IMR-90 (cell line): ENCODE measurements around the gene CACNA2D3. TPM values are rescaled to one million over a fixed set of nuclear protein-coding genes. Genes with fewer than 3 reads are reported as not detected.
A peak's percentile ranks its signal among the peaks of the same experiment; 100 is the strongest.

Source experiments
- ATAC-seq: fragments of 200-7000 bp; cut with Tn5 transposase; 2 replicates; pipeline ENCODE4 v1.9.1; 2020; ENCODE audit warnings: low read depth, mild to moderate bottlenecking, moderate library complexity
- BruUV-seq: library from RNA; stranded (reverse); fragments of 400-500 nt; replicated peaks from 2 replicates; lab custom pipeline; 2021; lab: Mats Ljungman, UMichigan
- CTCF ChIA-PET: fragments of 300-600 bp; formaldehyde crosslinking; extraction: SDS; loops from one replicate; lab custom pipeline; 2021; ENCODE audit warnings: antibody characterized with exemption; lab: Yijun Ruan, JAX
- POLR2A ChIA-PET: fragments of 300-600 bp; sonication (Branson Sonifier 250); formaldehyde crosslinking; loops from one replicate; lab custom pipeline; 2022; ENCODE audit warnings: antibody characterized with exemption; ENCODE audit not compliant: unreplicated experiment; lab: Charles Lee
- DNase-seq: peaks from one replicate; pipeline ENCODE4 v3.0.0; 2013
- H2AFZ ChIP-seq: replicated peaks from 2 replicates; pipeline ENCODE3; 2013; ENCODE audit warnings: low read length, mild to moderate bottlenecking; ENCODE audit not compliant: poor library complexity
- H2AK5ac ChIP-seq: 2 replicates; pipeline ENCODE4 v1.6.1; 2013; ENCODE audit warnings: low read depth, low read length, inconsistent platforms
- H2AK9ac ChIP-seq: replicated peaks from 2 replicates; pipeline ENCODE3; 2013; ENCODE audit warnings: mild to moderate bottlenecking, low read depth, low read length, moderate library complexity; ENCODE audit not compliant: poor library complexity
- H2BK120ac ChIP-seq: 2 replicates; pipeline ENCODE4 v1.6.1; 2013; ENCODE audit warnings: low read depth, low read length, inconsistent platforms
- H2BK15ac ChIP-seq: 3 replicates; pipeline ENCODE4 v1.6.1; 2013; ENCODE audit warnings: low read depth, low read length, inconsistent platforms
- H2BK20ac ChIP-seq: 2 replicates; pipeline ENCODE4 v1.6.1; 2013; ENCODE audit warnings: low read depth, mild to moderate bottlenecking, inconsistent platforms, low read length, moderate library complexity
- H2BK5ac ChIP-seq: 2 replicates; pipeline ENCODE4 v1.6.1; 2013; ENCODE audit warnings: mild to moderate bottlenecking, low read depth, low read length, inconsistent platforms; ENCODE audit not compliant: poor library complexity, severe bottlenecking
- H3K14ac ChIP-seq: replicated peaks from 2 replicates; pipeline ENCODE4 v1.6.1; 2013; ENCODE audit warnings: low read depth, low read length, inconsistent platforms
- H3K18ac ChIP-seq: 2 replicates; pipeline ENCODE4 v1.6.1; 2013; ENCODE audit warnings: low read depth, low read length, control low read depth
- H3K23ac ChIP-seq: 2 replicates; pipeline ENCODE4 v1.6.1; 2013; ENCODE audit warnings: low read depth, low read length, inconsistent platforms
- H3K27ac ChIP-seq: 2 replicates; pipeline ENCODE4 v1.5.1; 2013; ENCODE audit warnings: mild to moderate bottlenecking, control low read depth, low read length; ENCODE audit not compliant: insufficient read depth
- H3K27me3 ChIP-seq: 2 replicates; pipeline ENCODE4 v1.6.1; 2013; ENCODE audit warnings: low read length; ENCODE audit not compliant: control insufficient read depth, insufficient read depth
- H3K36me3 ChIP-seq: 2 replicates; pipeline ENCODE4 v1.6.1; 2013; ENCODE audit warnings: low read length, mixed read lengths; ENCODE audit not compliant: control insufficient read depth, insufficient read depth
- H3K4ac ChIP-seq: 2 replicates; pipeline ENCODE4 v1.6.1; 2013; ENCODE audit warnings: low read depth, low read length, inconsistent platforms
- H3K4me1 ChIP-seq: 2 replicates; pipeline ENCODE4 v1.6.1; 2013; ENCODE audit warnings: low read length, mixed read lengths; ENCODE audit not compliant: control insufficient read depth, insufficient read depth
- H3K4me2 ChIP-seq: 2 replicates; pipeline ENCODE4 v1.6.1; 2013; ENCODE audit warnings: low read depth, mild to moderate bottlenecking, control low read depth, low read length, moderate library complexity
- H3K4me3 ChIP-seq: 2 replicates; pipeline ENCODE4 v1.5.1; 2013; ENCODE audit warnings: low read depth, mild to moderate bottlenecking, control low read depth, low read length, moderate library complexity; ENCODE audit not compliant: insufficient read depth
- H3K56ac ChIP-seq: 2 replicates; pipeline ENCODE4 v1.6.1; 2013; ENCODE audit warnings: low read length, inconsistent platforms; ENCODE audit not compliant: insufficient read depth; ENCODE audit errors: extremely low read depth
- H3K79me1 ChIP-seq, 2 experiments: 2 replicates each; pipeline ENCODE4 v1.6.1; 2013; ENCODE audit warnings: low read length in 2 of 2, inconsistent platforms in 1 of 2, low read depth in 1 of 2
- H3K9ac ChIP-seq: 2 replicates; pipeline ENCODE4 v1.6.1; 2013; ENCODE audit warnings: low read depth, low read length, control low read depth
- H3K9me1 ChIP-seq: 2 replicates; pipeline ENCODE4 v1.6.1; 2013; ENCODE audit warnings: low read length, inconsistent platforms; ENCODE audit not compliant: insufficient read depth
- H3K9me3 ChIP-seq: 2 replicates; pipeline ENCODE4 v1.6.1; 2013; ENCODE audit warnings: low read length; ENCODE audit not compliant: control insufficient read depth, insufficient read depth
- H4K20me1 ChIP-seq: 2 replicates; pipeline ENCODE4 v1.6.1; 2013; ENCODE audit warnings: low read length, inconsistent platforms; ENCODE audit not compliant: insufficient read depth
- H4K5ac ChIP-seq: 2 replicates; pipeline ENCODE4 v1.6.1; 2013; ENCODE audit warnings: mild to moderate bottlenecking, low read depth, low read length, control low read depth
- H4K8ac ChIP-seq, 2 experiments: 2 replicates each; pipeline ENCODE4 v1.6.1; 2013; ENCODE audit warnings: low read depth in 2 of 2, low read length in 2 of 2, control low read depth in 1 of 2, inconsistent platforms in 1 of 2
- H4K91ac ChIP-seq: 2 replicates; pipeline ENCODE4 v1.6.1; 2013; ENCODE audit warnings: low read depth, low read length, inconsistent platforms; ENCODE audit not compliant: insufficient read depth
- CTCF ChIP-seq: conservative IDR thresholded peaks from 2 replicates; pipeline ENCODE4 v1.5.1; 2012; ENCODE audit warnings: mild to moderate bottlenecking, low read depth, low read length, improper control_type of control experiment
- MAFK ChIP-seq: IDR thresholded peaks from 2 replicates; pipeline ENCODE4 v1.6.1; 2012; ENCODE audit warnings: low read depth, low read length, improper control_type of control experiment
- MXI1 ChIP-seq: IDR thresholded peaks from 2 replicates; pipeline ENCODE4 v1.6.1; 2012; ENCODE audit warnings: low read depth, mild to moderate bottlenecking, low read length, moderate library complexity, borderline replicate concordance
- RAD21 ChIP-seq: IDR thresholded peaks from 2 replicates; pipeline ENCODE4 v1.6.1; 2012; ENCODE audit warnings: low read length, improper control_type of control experiment
- SMC3 ChIP-seq: fragments of 150-350 bp; IDR thresholded peaks from 2 replicates; pipeline ENCODE4 v1.6.1; 2016; ENCODE audit warnings: low read depth, mild to moderate bottlenecking, antibody characterized with exemption, low read length, moderate library complexity
- WGBS, 2 experiments: methylation state at CpG; one replicate each; pipeline versions ENCODE4 v1.1.5 to v1.1.7; 2013; ENCODE audit warnings: missing lambda C conversion rate in 2 of 2; ENCODE audit not compliant: insufficient read length in 1 of 2; ENCODE audit errors: extremely low coverage in 2 of 2; 5-methylcytosine and 5-hydroxymethylcytosine counted together
- dilution Hi-C: fragments of 300-500 bp; cut with HindIII; formaldehyde crosslinking; loops from one replicate; pipeline ENCODE4 v1.14.3; 2018; ENCODE audit warnings: low sequenced_read_pairs; ENCODE audit not compliant: unreplicated experiment
- in situ Hi-C: fragments of 300-500 bp; cut with MboI; formaldehyde crosslinking; loops from 3 replicates; pipeline ENCODE4 v1.14.3; 2019; ENCODE audit warnings: low sequenced_read_pairs, inconsistent platforms, mixed read lengths
- intact Hi-C: fragments of 100-400 bp; cut with micrococcal nuclease; formaldehyde crosslinking; loops from 2 replicates; pipeline ENCODE4 v1.10.0; 2022
- polyA plus RNA-seq, 3 experiments: library from polyadenylated mRNA; depleted of rRNA; stranded (reverse); fragments of >200 nt; gene quantifications; 2 replicates each; pipeline ENCODE4 v1.2.3, GENCODE V29; 2012; ENCODE audit warnings: low replicate concordance in 1 of 3
- total RNA-seq: library from RNA; depleted of rRNA; stranded (reverse); fragments of >200 nt; gene quantifications from 2 replicates; pipeline ENCODE4 v1.2.3, GENCODE V29; 2012
- TF ChIP-seq, protein P1 (sequence below): fragments of 150-350 bp; IDR thresholded peaks from 2 replicates; pipeline ENCODE4 v1.6.1; 2017; ENCODE audit warnings: mild to moderate bottlenecking, antibody characterized with exemption, low read length, low read depth

Gene CACNA2D3
- total and polyA plus RNA-seq, 2 of the 4 experiments (the other 2 are of a cell fraction) = 0.36 to 0.41 TPM

DNA sequence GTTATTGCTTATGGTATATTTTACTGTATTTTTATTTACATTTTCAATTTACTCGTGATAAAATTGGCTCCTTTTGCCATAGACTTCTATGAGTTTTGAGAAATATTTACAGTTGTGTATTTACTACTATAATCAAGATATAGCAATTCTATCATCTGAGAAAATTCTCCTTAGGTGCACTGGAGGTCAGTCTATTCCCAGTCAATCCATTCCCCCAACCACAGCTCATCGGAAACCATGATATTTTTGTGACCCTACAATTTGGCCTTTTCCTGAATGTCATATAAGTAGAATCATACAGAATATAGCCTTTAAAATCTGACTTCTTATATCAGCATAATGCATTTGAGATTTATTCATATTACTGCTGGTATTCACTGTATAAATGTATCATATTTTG lies 920.2 kb downstream of the CACNA2D3 start:
- H3K14ac ChIP-seq = no peak overlapping the region
- TF ChIP-seq, protein P1, sequence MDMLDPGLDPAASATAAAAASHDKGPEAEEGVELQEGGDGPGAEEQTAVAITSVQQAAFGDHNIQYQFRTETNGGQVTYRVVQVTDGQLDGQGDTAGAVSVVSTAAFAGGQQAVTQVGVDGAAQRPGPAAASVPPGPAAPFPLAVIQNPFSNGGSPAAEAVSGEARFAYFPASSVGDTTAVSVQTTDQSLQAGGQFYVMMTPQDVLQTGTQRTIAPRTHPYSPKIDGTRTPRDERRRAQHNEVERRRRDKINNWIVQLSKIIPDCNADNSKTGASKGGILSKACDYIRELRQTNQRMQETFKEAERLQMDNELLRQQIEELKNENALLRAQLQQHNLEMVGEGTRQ = no peak
- TF ChIP-seq MXI1 (no peak), SMC3 (peak; percentile 65), RAD21 (peak; percentile 73), CTCF (peak; percentile 41), MAFK (no peak)
- DNase-seq (peak; percentile 30), ATAC-seq (peak; percentile 40; the same call in 1 of the 2 replicates)
- no peak overlapping the region for H4K5ac ChIP-seq
- H3K4me3 ChIP-seq = no peak overlapping the region
- no peak overlapping the region for H3K56ac ChIP-seq
- H3K36me3 ChIP-seq = no peaks in the 10 kb centered on the region
- H4K20me1 ChIP-seq = no peaks in the 10 kb centered on the region
- H2BK20ac ChIP-seq = no peak overlapping the region
- intact Hi-C loops = loop anchor here (2.0 to 10.0 kb wide), 5 partner anchors 168 to 1002 kb away; no protein-coding TSS in a partner anchor
- no peak overlapping the region for H2BK5ac ChIP-seq
- no TSS peak for BruUV-seq
- no peak overlapping the region for H4K91ac ChIP-seq
- WGBS, 2 experiments = no CpG with 5 or more reads among the region's 2 CpGs
- no peak overlapping the region for H2AK5ac ChIP-seq
- peak overlapping the region in 1 of 2 experiments; percentile 67; a peak in 1 of 4 replicates for H4K8ac ChIP-seq
- H3K18ac ChIP-seq = no peak overlapping the region
- H2AK9ac ChIP-seq = no peak overlapping the region
- H3K4ac ChIP-seq = no peak overlapping the region
- H2BK120ac ChIP-seq = no peak overlapping the region
- H3K4me1 ChIP-seq = no peaks in the 10 kb centered on the region
- CTCF ChIA-PET = no interaction called here
- dilution Hi-C loops = no loop called here
- no peaks in the 10 kb centered on the region for H3K27me3 ChIP-seq
- no peak overlapping the region for H3K9ac ChIP-seq
- no peaks in the 10 kb centered on the region for H3K9me1 ChIP-seq
- in situ Hi-C loops = no loop called here
- no peak overlapping the region for H3K4me2 ChIP-seq
- no peak overlapping the region for H2AFZ ChIP-seq
- no peaks in the 10 kb centered on the region for H3K9me3 ChIP-seq
- H3K23ac ChIP-seq = no peak overlapping the region
- no peaks in the 10 kb centered on the region for H3K79me1 ChIP-seq
- H3K27ac ChIP-seq = no peak overlapping the region
- POLR2A ChIA-PET = no interaction called here
- no peak overlapping the region for H2BK15ac ChIP-seq
